K562 (cell line): Measurements from ENCODE around the gene OR2T11.

Source experiments
- ATF7 ChIP-seq: fragments of 450-650 bp; IDR thresholded peaks from 2 replicates; pipeline ENCODE4 v1.7.1; 2014; ENCODE audit warnings: mild to moderate bottlenecking, moderate library complexity
- CREM ChIP-seq: IDR thresholded peaks from 2 replicates; pipeline ENCODE4 v1.6.1; 2014; ENCODE audit warnings: antibody characterized with exemption, low read depth
- EZH2 ChIP-seq: IDR thresholded peaks from 2 replicates; pipeline ENCODE4 v1.6.1; 2012; ENCODE audit warnings: low read depth, mild to moderate bottlenecking, inconsistent platforms, low read length, borderline replicate concordance
- FOS ChIP-seq: IDR thresholded peaks from 3 replicates; pipeline ENCODE4 v1.6.1; 2011; ENCODE audit not compliant: insufficient read length; ENCODE audit errors: extremely low read depth
- FOSL1 ChIP-seq: fragments of 200-800 bp; sonication (Bioruptor generic); conservative IDR thresholded peaks from 2 replicates; pipeline ENCODE4 v1.6.1; 2016; ENCODE audit warnings: missing genetic modification characterization, missing compliant biosample characterization
- MTA1 ChIP-seq: fragments of 450-650 bp; IDR thresholded peaks from 2 replicates; pipeline ENCODE4 v1.6.1; 2017; ENCODE audit warnings: borderline replicate concordance
- NFIC ChIP-seq: fragments of 450-650 bp; IDR thresholded peaks from 2 replicates; pipeline ENCODE4 v1.6.1; 2017; ENCODE audit warnings: mild to moderate bottlenecking, inconsistent platforms
- ZNF41 ChIP-seq: fragments of 250-450 bp; sonication (Bioruptor Pico); conservative IDR thresholded peaks from 2 replicates; pipeline ENCODE4 v1.4.0; 2020; ENCODE audit warnings: mild to moderate bottlenecking
- ZNF584 ChIP-seq: fragments of 200-800 bp; sonication (Bioruptor generic); IDR thresholded peaks from 2 replicates; pipeline ENCODE4 v1.6.1; 2016; ENCODE audit warnings: low read depth, mild to moderate bottlenecking, missing genetic modification characterization, missing compliant biosample characterization
- TF ChIP-seq, protein P1 (sequence below): fragments of 250-450 bp; sonication (Bioruptor Pico); IDR thresholded peaks from 2 replicates; pipeline ENCODE4 v1.8.0; 2021; ENCODE audit warnings: mild to moderate bottlenecking, moderate library complexity
- TF ChIP-seq, protein P2 (sequence below): conservative IDR thresholded peaks from 2 replicates; pipeline ENCODE4 v1.6.1; 2011; ENCODE audit warnings: low read depth, mild to moderate bottlenecking, low read length; ENCODE audit not compliant: control insufficient read depth
- TF ChIP-seq, protein P3 (sequence below): fragments of 450-650 bp; formaldehyde crosslinking; IDR thresholded peaks from 2 replicates; pipeline ENCODE4 v1.4.0; 2020; ENCODE audit warnings: mild to moderate bottlenecking, mixed read lengths
- TF ChIP-seq, protein P4 (sequence below), 3 experiments: IDR thresholded peaks in 2 of 3; conservative IDR thresholded peaks in 1 of 3; 2 replicates each; pipeline ENCODE4 v1.5.1; 2011 to 2012; ENCODE audit warnings: low read length in 3 of 3, mild to moderate bottlenecking in 3 of 3, control low read depth in 2 of 3, improper control_type of control experiment in 1 of 3, inconsistent platforms in 1 of 3, low read depth in 1 of 3, mixed read lengths in 1 of 3, moderate library complexity in 1 of 3; ENCODE audit not compliant: insufficient read depth in 2 of 3

DNA sequence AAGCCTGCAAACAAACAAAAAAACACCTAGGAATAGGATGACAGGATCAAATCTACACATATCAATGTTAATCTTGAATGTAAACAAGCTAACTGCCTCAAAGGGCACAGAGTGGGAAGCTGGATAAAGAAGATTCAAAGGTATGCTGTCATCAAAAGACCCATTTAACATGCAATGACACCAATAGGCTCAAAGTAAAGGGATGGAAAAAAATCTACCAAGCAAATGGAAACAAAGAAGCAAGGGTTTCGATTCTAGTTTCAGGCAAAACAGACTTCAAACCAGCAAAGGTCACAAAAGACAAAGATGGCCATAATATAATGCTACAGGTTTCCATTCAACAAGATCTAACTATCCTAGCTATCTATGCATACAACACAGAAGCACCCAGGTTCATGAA lies 21.1 kb downstream of the OR2T11 start:
- TF ChIP-seq NFIC (no peak), FOS (no peak), ZNF584 (CRISPR knock-in tag) (no peak), CREM (no peak), FOSL1 (tag) (no peak), ATF7 (no peak), ZNF41 (CRISPR knock-in tag) (no peak), EZH2 (no peak), MTA1 (no peak)
- TF ChIP-seq, protein P1, sequence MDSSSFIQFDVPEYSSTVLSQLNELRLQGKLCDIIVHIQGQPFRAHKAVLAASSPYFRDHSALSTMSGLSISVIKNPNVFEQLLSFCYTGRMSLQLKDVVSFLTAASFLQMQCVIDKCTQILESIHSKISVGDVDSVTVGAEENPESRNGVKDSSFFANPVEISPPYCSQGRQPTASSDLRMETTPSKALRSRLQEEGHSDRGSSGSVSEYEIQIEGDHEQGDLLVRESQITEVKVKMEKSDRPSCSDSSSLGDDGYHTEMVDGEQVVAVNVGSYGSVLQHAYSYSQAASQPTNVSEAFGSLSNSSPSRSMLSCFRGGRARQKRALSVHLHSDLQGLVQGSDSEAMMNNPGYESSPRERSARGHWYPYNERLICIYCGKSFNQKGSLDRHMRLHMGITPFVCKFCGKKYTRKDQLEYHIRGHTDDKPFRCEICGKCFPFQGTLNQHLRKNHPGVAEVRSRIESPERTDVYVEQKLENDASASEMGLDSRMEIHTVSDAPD (CRISPR knock-in tag), result no peak
- TF ChIP-seq, protein P2, sequence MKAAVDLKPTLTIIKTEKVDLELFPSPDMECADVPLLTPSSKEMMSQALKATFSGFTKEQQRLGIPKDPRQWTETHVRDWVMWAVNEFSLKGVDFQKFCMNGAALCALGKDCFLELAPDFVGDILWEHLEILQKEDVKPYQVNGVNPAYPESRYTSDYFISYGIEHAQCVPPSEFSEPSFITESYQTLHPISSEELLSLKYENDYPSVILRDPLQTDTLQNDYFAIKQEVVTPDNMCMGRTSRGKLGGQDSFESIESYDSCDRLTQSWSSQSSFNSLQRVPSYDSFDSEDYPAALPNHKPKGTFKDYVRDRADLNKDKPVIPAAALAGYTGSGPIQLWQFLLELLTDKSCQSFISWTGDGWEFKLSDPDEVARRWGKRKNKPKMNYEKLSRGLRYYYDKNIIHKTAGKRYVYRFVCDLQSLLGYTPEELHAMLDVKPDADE, result no peak
- TF ChIP-seq, protein P3, sequence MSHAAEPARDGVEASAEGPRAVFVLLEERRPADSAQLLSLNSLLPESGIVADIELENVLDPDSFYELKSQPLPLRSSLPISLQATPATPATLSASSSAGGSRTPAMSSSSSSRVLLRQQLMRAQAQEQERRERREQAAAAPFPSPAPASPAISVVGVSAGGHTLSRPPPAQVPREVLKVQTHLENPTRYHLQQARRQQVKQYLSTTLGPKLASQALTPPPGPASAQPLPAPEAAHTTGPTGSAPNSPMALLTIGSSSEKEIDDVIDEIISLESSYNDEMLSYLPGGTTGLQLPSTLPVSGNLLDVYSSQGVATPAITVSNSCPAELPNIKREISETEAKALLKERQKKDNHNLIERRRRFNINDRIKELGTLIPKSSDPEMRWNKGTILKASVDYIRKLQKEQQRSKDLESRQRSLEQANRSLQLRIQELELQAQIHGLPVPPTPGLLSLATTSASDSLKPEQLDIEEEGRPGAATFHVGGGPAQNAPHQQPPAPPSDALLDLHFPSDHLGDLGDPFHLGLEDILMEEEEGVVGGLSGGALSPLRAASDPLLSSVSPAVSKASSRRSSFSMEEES (CRISPR knock-in tag), result no peak
- TF ChIP-seq, protein P4, sequence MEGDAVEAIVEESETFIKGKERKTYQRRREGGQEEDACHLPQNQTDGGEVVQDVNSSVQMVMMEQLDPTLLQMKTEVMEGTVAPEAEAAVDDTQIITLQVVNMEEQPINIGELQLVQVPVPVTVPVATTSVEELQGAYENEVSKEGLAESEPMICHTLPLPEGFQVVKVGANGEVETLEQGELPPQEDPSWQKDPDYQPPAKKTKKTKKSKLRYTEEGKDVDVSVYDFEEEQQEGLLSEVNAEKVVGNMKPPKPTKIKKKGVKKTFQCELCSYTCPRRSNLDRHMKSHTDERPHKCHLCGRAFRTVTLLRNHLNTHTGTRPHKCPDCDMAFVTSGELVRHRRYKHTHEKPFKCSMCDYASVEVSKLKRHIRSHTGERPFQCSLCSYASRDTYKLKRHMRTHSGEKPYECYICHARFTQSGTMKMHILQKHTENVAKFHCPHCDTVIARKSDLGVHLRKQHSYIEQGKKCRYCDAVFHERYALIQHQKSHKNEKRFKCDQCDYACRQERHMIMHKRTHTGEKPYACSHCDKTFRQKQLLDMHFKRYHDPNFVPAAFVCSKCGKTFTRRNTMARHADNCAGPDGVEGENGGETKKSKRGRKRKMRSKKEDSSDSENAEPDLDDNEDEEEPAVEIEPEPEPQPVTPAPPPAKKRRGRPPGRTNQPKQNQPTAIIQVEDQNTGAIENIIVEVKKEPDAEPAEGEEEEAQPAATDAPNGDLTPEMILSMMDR (IDR thresholded peaks at IDR 0.05 in 2 of 3, conservative IDR thresholded peaks at IDR 0.05 in 1 of 3; ENCODE audit: insufficient read depth in 2 of 3, low read depth in 1 of 3, low read length in 3 of 3), result no peak
